Breast epithelium (tissue), 4 donors: ENCODE measurements around the gene FXYD7. TPM values are rescaled to one million over a fixed set of nuclear protein-coding genes. Genes with fewer than 3 reads are reported as not detected.
"Not testable (repeated sequence)": the region's sequence is repeated elsewhere in the genome, so short reads cannot be mapped to it uniquely, and the experiment has no call there.

ENCODE experiments used
- DNase-seq, 2 donors: peaks; one replicate each; pipeline ENCODE4 v3.0.0-alpha.2; 2019; ENCODE audit warnings: low spot score in 2 of 2
- H3K27ac ChIP-seq, 2 donors: fragments of 200-600 bp; sonication (generic) in 1 of 2; one replicate each; pipeline ENCODE4 v1.5.1; 2016 to 2019; ENCODE audit warnings: mild to moderate bottlenecking in 1 of 2
- H3K27me3 ChIP-seq, 2 donors: fragments of 200-600 bp; sonication (generic) in 1 of 2; one replicate each; pipeline versions ENCODE4 v1.5.1 to v1.6.0; 2017 to 2019; ENCODE audit warnings: control low read depth in 1 of 2, mild to moderate bottlenecking in 1 of 2
- H3K36me3 ChIP-seq: fragments of 200-600 bp; one replicate; pipeline ENCODE4 v1.5.1; 2019
- H3K4me1 ChIP-seq, 2 donors: fragments of 200-600 bp; sonication (generic); one replicate each; pipeline ENCODE4 v1.5.1; 2016 to 2019; ENCODE audit warnings: control low read depth in 1 of 2
- H3K4me3 ChIP-seq, 3 donors: fragments of 200-600 bp; sonication (generic); 1 replicate in 2 of 3; 2 replicates in 1 of 3; pipeline ENCODE4 v1.5.1; 2016 to 2019; ENCODE audit warnings: mild to moderate bottlenecking in 3 of 3, moderate library complexity in 2 of 3
- H3K9me3 ChIP-seq, 2 donors: fragments of 200-600 bp; sonication (generic) in 1 of 2; one replicate each; pipeline ENCODE4 v1.5.1; 2016 to 2019; ENCODE audit warnings: control low read depth in 1 of 2
- POLR2A ChIP-seq: fragments of 450-650 bp; IDR thresholded peaks from one replicate; pipeline ENCODE4 v1.6.1; 2016; ENCODE audit warnings: antibody characterized with exemption, mild to moderate bottlenecking, moderate library complexity
- POLR2AphosphoS5 ChIP-seq, 3 donors: sonication (generic); formaldehyde crosslinking; IDR thresholded peaks; one replicate each; pipeline ENCODE4 v1.6.1; 2017; ENCODE audit warnings: antibody characterized with exemption in 3 of 3
- intact Hi-C: fragments of 100-400 bp; cut with DNase I; formaldehyde crosslinking; loops from one replicate; pipeline ENCODE4 v1.15.1; 2023; ENCODE audit warnings: low total_unique reads
- total RNA-seq, 3 donors: library from RNA; depleted of rRNA; stranded (reverse); fragments of >200 nt; gene quantifications; one replicate each; pipeline ENCODE4 v1.1.0, GENCODE V29; 2016
- TF ChIP-seq, protein P1 (sequence below), 3 donors: fragments of 450-650 bp; IDR thresholded peaks; one replicate each; pipeline ENCODE4 v1.5.1; 2016 to 2017; ENCODE audit warnings: antibody characterized with exemption in 3 of 3, mild to moderate bottlenecking in 3 of 3, moderate library complexity in 3 of 3

The FXYD7 gene
- total RNA-seq, 3 donors from 2014 or later, result not detected

DNA sequence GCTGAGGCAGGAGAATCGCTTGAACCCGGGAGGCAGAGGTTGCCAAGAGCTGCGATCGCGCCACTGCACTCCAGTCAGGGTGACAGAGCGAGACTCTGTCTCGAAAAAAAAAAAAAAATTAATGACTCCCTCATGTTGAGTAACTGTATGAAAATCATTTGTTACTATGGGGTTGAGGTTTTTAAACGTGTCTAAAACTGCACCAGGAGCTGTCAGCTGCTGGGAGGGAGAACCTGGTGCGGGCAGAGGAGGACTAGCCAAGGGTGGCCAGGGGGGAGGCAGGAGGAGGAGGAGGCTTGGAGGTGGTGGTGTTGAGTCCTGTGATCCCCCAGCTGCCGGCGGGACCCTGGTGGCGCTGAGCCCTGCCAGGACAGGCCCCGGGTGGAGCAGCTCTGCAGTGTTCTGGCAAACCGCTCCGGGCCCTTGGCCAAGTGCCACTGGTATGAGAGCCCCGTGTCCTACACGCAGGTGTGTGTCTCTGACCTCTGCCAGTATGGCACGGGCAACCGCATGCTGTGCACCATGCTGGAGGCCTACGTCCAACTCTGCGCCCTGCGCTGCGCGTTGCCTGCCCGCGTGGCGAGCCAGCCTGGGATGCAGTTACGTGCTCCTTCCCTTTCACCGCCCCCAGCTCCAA, 44.5 kb upstream of the FXYD7 start:
- intact Hi-C loops, result no loop called here
- Histone ChIP-seq H3K4me1 (no peaks in the 10 kb centered on the region), H3K27me3 (no peaks in the 10 kb centered on the region), H3K4me3 (no peak overlapping the region), H3K9me3 (no peaks in the 10 kb centered on the region), H3K27ac (peak overlapping the region; percentile 30), H3K36me3 (no peaks in the 10 kb centered on the region)
- peak in 1 of 2 donors; percentile 50 for DNase-seq
- TF ChIP-seq POLR2AphosphoS5 (IDR thresholded peaks at IDR 0.05) (no peak), POLR2A (no peak)
- TF ChIP-seq, protein P1, sequence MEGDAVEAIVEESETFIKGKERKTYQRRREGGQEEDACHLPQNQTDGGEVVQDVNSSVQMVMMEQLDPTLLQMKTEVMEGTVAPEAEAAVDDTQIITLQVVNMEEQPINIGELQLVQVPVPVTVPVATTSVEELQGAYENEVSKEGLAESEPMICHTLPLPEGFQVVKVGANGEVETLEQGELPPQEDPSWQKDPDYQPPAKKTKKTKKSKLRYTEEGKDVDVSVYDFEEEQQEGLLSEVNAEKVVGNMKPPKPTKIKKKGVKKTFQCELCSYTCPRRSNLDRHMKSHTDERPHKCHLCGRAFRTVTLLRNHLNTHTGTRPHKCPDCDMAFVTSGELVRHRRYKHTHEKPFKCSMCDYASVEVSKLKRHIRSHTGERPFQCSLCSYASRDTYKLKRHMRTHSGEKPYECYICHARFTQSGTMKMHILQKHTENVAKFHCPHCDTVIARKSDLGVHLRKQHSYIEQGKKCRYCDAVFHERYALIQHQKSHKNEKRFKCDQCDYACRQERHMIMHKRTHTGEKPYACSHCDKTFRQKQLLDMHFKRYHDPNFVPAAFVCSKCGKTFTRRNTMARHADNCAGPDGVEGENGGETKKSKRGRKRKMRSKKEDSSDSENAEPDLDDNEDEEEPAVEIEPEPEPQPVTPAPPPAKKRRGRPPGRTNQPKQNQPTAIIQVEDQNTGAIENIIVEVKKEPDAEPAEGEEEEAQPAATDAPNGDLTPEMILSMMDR (IDR thresholded peaks at IDR 0.05), result no peak

DNA sequence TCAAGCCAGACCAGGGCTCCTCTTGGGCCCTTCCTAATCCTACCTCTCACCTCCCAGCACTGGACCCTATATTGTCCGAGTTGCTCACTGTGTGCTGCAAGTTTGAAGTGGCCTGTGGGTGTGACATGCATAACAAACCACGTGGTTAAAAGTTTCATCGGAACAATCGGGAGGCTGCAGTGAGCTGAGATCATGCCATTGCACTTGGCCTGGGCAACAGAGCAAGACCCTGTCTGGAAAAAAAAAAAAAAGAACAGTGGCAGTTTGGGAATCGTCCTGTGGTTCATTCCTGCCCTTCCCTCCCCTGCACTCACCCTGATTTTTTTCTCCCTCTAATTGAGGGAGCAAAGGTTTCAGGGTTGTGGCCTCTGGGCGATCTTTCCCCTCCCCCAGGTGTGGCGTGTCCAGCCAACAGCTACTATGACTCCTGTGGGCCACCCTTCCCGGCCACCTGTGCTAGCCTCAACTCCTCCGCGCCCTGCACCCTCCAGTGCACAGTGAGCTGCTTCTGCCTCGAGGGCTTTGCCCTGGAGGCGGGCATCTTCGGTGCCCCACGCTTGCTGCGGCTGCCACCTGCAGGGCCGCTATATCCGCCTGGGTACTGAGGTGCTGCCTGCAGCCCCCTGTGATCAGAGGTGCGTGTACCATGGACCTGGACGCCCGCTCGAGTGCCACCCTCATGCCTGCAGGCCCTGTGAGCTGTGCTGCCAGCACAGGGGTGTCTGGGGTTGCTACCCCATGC, 43.7 kb upstream of the FXYD7 start:
- Histone ChIP-seq H3K36me3 (no peaks in the 10 kb centered on the region), H3K27me3 (no peaks in the 10 kb centered on the region), H3K4me3 (no peak overlapping the region), H3K9me3 (no peaks in the 10 kb centered on the region), H3K27ac (no peak overlapping the region), H3K4me1 (no peaks in the 10 kb centered on the region)
- intact Hi-C loops, result no loop called here
- DNase-seq, result no peak
- TF ChIP-seq, protein P1 (IDR thresholded peaks at IDR 0.05), result no peak
- TF ChIP-seq POLR2A, result no peak
- TF ChIP-seq POLR2AphosphoS5 (IDR thresholded peaks at IDR 0.05), result no peak

- no peak for TF ChIP-seq POLR2AphosphoS5 (IDR thresholded peaks at IDR 0.05)
- TF ChIP-seq POLR2A, result no peak
- TF ChIP-seq, protein P1 (IDR thresholded peaks at IDR 0.05), result no peak
- no peak for DNase-seq
- H3K27me3 ChIP-seq, result no peaks in the 10 kb centered on the region
- intact Hi-C loops, result no loop called here
- no peaks in the 10 kb centered on the region for H3K9me3 ChIP-seq
- H3K36me3 ChIP-seq, result no peaks in the 10 kb centered on the region
- H3K4me1 ChIP-seq, result no peaks in the 10 kb centered on the region
- H3K4me3 ChIP-seq, result no peak overlapping the region
- no peak overlapping the region for H3K27ac ChIP-seq
These were observed 43.2 kb upstream of the FXYD7 start for GRCh38 chr19:35099897-35100275.

GRCh38 chr19:35100588-35101533, 42.2 kb upstream of the FXYD7 start:
- H3K27ac ChIP-seq, result no peak overlapping the region
- H3K36me3 ChIP-seq, result no peaks in the 10 kb centered on the region
- H3K4me1 ChIP-seq, result no peaks in the 10 kb centered on the region
- intact Hi-C loops, result no loop called here
- H3K9me3 ChIP-seq, result no peaks in the 10 kb centered on the region
- H3K27me3 ChIP-seq, result no peaks in the 10 kb centered on the region
- H3K4me3 ChIP-seq, result no peak overlapping the region
- TF ChIP-seq, protein P1 (IDR thresholded peaks at IDR 0.05), result no peak
- TF ChIP-seq POLR2A, result no peak
- no peak for TF ChIP-seq POLR2AphosphoS5 (IDR thresholded peaks at IDR 0.05)
- DNase-seq, result no peak

DNA sequence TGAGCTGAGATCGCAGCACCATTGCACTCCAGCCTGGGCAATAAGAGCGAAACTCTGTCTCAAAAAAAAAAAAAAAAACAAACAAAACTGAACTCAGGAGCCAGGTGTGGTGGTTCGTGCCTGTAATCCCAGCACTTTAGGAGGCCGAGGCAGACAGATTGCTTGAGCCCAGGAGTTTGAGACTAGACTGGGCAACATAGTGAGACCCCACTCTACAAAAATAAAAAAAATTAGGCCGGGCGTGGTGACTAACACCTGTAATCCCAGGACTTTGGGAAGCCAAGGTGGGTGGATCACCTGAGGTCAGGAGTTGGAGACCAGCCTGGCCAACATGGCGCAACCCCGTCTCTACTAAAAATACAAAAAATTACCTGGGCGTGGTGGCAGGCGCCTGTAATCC, 41.1 kb upstream of the FXYD7 start:
- H3K27ac ChIP-seq, intact Hi-C loops, H3K36me3 ChIP-seq, H3K9me3 ChIP-seq, DNase-seq, H3K4me3 ChIP-seq, H3K27me3 ChIP-seq, H3K4me1 ChIP-seq: not testable (repeated sequence)

GRCh38 chr19:35103614-35104013, 39.4 kb upstream of the FXYD7 start:
- H3K27ac ChIP-seq, H3K27me3 ChIP-seq, H3K4me3 ChIP-seq, H3K9me3 ChIP-seq, DNase-seq, H3K36me3 ChIP-seq: not testable (repeated sequence)
- intact Hi-C loops, result loop anchor here (1.0 kb wide), 1 partner anchor 30 kb away; no protein-coding TSS in a partner anchor
- H3K4me1 ChIP-seq, result peaks cover 2 to 13% of the 10 kb centered on the region in 2 donors
